Calu3 (cell line): Measurements from ENCODE around the gene LGALS7. TPM values are rescaled to one million over a fixed set of nuclear protein-coding genes. Genes with fewer than 3 reads are reported as not detected.

Experiments
- BruUV-seq: library from RNA; stranded (reverse); fragments of 400-500 nt; replicated peaks from 2 replicates; lab custom pipeline; 2021; lab: Mats Ljungman, UMichigan
- CTCF ChIA-PET: fragments of 300-600 bp; sonication (Branson Sonifier 250); formaldehyde crosslinking; loops from one replicate; lab custom pipeline; 2022; ENCODE audit warnings: antibody characterized with exemption; lab: Charles Lee
- DNase-seq: peaks from one replicate; pipeline ENCODE4 v3.0.0; 2022
- H3K27ac Mint-ChIP-seq: one replicate; pipeline ENCODE4 v1.8.0; 2022; ENCODE audit warnings: mixed read lengths; ENCODE audit not compliant: unreplicated experiment
- H3K27me3 Mint-ChIP-seq: one replicate; pipeline ENCODE4 v1.8.0; 2022; ENCODE audit warnings: mixed read lengths; ENCODE audit not compliant: unreplicated experiment
- H3K36me3 Mint-ChIP-seq: one replicate; pipeline ENCODE4 v1.8.0; 2022; ENCODE audit warnings: mild to moderate bottlenecking, moderate library complexity, mixed read lengths; ENCODE audit not compliant: insufficient read depth, unreplicated experiment
- H3K4me1 Mint-ChIP-seq: one replicate; pipeline ENCODE4 v1.8.0; 2022; ENCODE audit warnings: mild to moderate bottlenecking, low read depth, mixed read lengths; ENCODE audit not compliant: unreplicated experiment
- H3K4me3 Mint-ChIP-seq: one replicate; pipeline ENCODE4 v1.8.0; 2022; ENCODE audit warnings: mild to moderate bottlenecking, low read depth, moderate library complexity, mixed read lengths; ENCODE audit not compliant: unreplicated experiment
- H3K9me3 Mint-ChIP-seq: one replicate; pipeline ENCODE4 v1.8.0; 2022; ENCODE audit warnings: low read depth, mixed read lengths; ENCODE audit not compliant: unreplicated experiment
- intact Hi-C: fragments of 100-400 bp; cut with micrococcal nuclease; formaldehyde crosslinking; loops from one replicate; pipeline ENCODE4 v1.10.0; 2022; ENCODE audit not compliant: unreplicated experiment
- total RNA-seq: library from RNA; stranded (reverse); gene quantifications from 2 replicates; pipeline ENCODE4 v1.2.3, GENCODE V29; 2022
- TF ChIP-seq, protein P1 (sequence below): fragments of 200-600 bp; IDR thresholded peaks from one replicate; pipeline ENCODE4 v1.8.0; 2022; ENCODE audit warnings: antibody characterized with exemption; ENCODE audit not compliant: unreplicated experiment

LGALS7 gene
- total RNA-seq, 1 experiment from 2014 or later = not detected

DNA sequence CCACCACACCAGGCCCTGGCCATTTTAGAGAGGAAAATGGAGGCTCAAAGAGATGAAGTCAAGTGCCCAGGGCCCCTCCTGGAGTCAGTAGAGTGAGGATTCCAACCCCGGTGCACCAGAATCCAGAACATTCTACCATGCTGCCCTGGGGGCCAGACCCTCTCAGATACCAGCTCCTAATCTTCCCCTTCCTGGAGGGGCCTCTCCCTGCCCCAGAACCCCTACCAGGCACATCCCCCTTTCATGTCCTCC is 40.1 kb downstream of the LGALS7 start:
- CTCF ChIA-PET = interaction anchor here (0.6 to 1.2 kb wide), 4 partner anchors 51 to 330 kb away, joined by 3 to 6 read pairs (median 4); partner anchors contain the start of gene FAM98C
- Mint-ChIP-seq H3K36me3 (peaks cover 97% of the 10 kb centered on the region), H3K4me1 (peaks cover 50% of the 10 kb centered on the region), H3K27ac (peak overlapping the region; percentile 91), H3K4me3 (no peak overlapping the region), H3K27me3 (no peaks in the 10 kb centered on the region), H3K9me3 (no peaks in the 10 kb centered on the region)
- intact Hi-C loops = loop anchor here (2.0 to 5.0 kb wide), 3 partner anchors 79 to 188 kb away; partner anchors contain the start of genes ECH1 and LGALS4
- no peak for DNase-seq
- no TSS peak for BruUV-seq
- TF ChIP-seq, protein P1, sequence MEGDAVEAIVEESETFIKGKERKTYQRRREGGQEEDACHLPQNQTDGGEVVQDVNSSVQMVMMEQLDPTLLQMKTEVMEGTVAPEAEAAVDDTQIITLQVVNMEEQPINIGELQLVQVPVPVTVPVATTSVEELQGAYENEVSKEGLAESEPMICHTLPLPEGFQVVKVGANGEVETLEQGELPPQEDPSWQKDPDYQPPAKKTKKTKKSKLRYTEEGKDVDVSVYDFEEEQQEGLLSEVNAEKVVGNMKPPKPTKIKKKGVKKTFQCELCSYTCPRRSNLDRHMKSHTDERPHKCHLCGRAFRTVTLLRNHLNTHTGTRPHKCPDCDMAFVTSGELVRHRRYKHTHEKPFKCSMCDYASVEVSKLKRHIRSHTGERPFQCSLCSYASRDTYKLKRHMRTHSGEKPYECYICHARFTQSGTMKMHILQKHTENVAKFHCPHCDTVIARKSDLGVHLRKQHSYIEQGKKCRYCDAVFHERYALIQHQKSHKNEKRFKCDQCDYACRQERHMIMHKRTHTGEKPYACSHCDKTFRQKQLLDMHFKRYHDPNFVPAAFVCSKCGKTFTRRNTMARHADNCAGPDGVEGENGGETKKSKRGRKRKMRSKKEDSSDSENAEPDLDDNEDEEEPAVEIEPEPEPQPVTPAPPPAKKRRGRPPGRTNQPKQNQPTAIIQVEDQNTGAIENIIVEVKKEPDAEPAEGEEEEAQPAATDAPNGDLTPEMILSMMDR = no peak

DNA sequence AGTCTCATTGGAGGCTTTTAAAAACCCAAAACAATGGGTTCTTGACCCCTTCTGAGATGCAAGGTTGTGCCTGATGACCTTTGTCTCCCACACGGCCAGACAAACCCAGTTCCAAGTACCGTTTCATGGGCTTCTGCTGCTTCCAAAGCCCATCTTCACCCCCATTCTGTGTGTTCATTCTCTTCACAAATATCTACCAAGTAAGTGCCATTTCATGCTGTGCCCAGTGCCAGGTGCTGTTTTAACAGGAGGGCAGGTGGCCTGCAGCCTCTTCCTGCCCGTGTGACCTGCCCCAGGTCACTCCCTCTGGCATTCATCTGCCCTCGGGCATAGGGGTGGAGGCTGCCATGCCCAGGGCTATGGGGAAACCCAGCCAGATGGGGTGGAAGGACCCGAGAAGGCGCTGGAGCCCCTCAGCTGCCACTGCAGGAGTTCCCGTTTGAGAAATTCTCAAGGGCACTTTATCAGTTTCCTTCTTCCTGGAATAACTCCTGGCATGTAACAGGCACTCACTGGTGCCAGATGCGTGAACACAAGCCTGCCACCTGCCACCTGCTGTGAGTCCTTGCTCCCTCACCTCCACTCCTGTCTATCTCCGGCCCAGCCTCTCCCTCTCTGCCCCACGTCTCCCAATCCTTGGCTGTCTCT is 41.5 kb downstream of the LGALS7 start:
- Mint-ChIP-seq H3K27ac (peak overlapping the region; percentile 91), H3K4me3 (peak overlapping the region; percentile 10), H3K27me3 (no peaks in the 10 kb centered on the region), H3K9me3 (no peaks in the 10 kb centered on the region), H3K4me1 (peaks cover 44% of the 10 kb centered on the region), H3K36me3 (peaks cover 99% of the 10 kb centered on the region)
- CTCF ChIA-PET = no interaction called here
- DNase-seq = peak; percentile 59
- TF ChIP-seq, protein P1 = no peak
- no TSS peak for BruUV-seq
- intact Hi-C loops = loop anchor here (2.0 to 5.0 kb wide), 3 partner anchors 81 to 187 kb away; partner anchors contain the start of genes ECH1 and LGALS4

DNA sequence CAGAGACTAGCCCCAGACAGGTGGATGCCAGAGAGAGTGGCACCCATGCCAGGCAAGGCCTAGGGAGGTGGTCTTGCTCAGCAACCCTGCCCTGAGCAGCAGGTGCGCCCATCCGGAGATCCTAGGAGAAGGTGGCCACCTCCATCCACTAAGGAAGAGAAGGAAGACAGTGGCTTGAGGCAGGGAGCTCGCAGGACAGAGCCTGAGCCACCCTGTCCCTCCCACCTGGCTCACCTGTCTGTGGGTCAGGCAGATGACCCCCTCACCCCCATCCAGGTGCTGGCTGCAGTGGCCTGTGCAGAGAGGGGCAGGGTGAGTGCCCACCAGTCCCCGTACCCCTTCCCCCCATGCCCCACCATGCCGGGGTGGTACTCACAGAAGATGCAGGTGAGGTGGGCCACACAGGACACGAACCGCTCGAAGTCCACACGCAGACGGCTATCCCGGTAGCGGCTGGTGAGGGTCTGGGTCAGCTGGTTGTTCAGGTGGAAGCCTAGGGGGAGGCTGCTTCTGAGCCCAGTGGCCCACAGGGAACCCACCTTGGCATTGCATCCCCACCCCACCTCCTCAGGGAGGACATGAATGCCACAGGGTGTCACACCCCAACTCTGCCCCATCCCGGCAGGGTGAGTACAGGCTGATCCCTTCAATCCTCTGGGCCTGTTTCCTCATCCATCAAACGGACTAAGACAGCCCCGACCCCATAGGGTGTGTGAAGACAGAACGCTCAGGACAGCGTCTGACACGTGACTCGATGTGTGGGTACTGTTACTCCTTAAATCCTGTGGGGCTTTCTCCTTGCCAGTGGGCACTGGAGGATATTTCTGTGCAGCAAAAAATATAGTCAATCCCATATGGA is 42.4 kb downstream of the LGALS7 start:
- Mint-ChIP-seq H3K4me3 (no peak overlapping the region), H3K36me3 (peaks cover 99% of the 10 kb centered on the region), H3K27ac (peak overlapping the region; percentile 91), H3K4me1 (peaks cover 44% of the 10 kb centered on the region), H3K9me3 (no peaks in the 10 kb centered on the region), H3K27me3 (no peaks in the 10 kb centered on the region)
- DNase-seq = no peak
- intact Hi-C loops = loop anchor here (5.0 kb wide), 2 partner anchors 81 to 101 kb away; partner anchors contain the start of genes ECH1 and LGALS4
- CTCF ChIA-PET = interaction anchor here (0.6 kb wide), 1 partner anchor 198 kb away, joined by 3 read pairs; no protein-coding TSS in a partner anchor
- BruUV-seq = no TSS peak
- TF ChIP-seq, protein P1 = no peak

DNA sequence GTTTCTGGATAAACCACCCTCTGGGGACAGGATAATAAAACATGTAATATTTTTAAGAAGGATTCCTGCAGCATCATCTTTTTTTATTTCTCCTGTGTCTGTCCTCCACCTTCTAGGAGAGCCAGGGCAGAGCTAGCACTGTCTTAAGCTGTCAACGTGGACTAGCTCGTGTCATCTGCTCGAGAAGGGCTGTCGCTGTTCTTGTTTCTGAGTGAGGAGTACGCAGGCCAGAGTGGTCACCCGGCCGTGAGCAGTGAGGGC is 42.9 kb downstream of the LGALS7 start:
- BruUV-seq = TSS peak; percentile 32
- peak overlapping the region; percentile 64 for H3K27ac Mint-ChIP-seq
- no peak overlapping the region for H3K4me3 Mint-ChIP-seq
- TF ChIP-seq, protein P1 = no peak
- intact Hi-C loops = loop anchor here (5.0 kb wide), 2 partner anchors 82 to 102 kb away; partner anchors contain the start of genes ECH1 and LGALS4
- no peaks in the 10 kb centered on the region for H3K9me3 Mint-ChIP-seq
- peaks cover 44% of the 10 kb centered on the region for H3K4me1 Mint-ChIP-seq
- CTCF ChIA-PET = no interaction called here
- H3K36me3 Mint-ChIP-seq = peaks cover 100% of the 10 kb centered on the region
- H3K27me3 Mint-ChIP-seq = no peaks in the 10 kb centered on the region
- DNase-seq = no peak
